HepG2 (cell line): ENCODE data around the gene C1QTNF12. TPM values are rescaled to one million over a fixed set of nuclear protein-coding genes. Genes with fewer than 3 reads are reported as not detected.

Experiments
- ARID3A ChIP-seq: IDR thresholded peaks from 2 replicates; pipeline ENCODE4 v1.6.1; 2012; ENCODE audit warnings: low read depth, low read length, improper control_type of control experiment
- ARNTL ChIP-seq: sonication (generic); formaldehyde crosslinking; IDR thresholded peaks from 2 replicates; pipeline ENCODE4 v1.4.0; 2020; ENCODE audit warnings: mild to moderate bottlenecking, missing genetic modification reagents
- CENPX ChIP-seq: sonication (generic); formaldehyde crosslinking; IDR thresholded peaks from 2 replicates; pipeline ENCODE4 v1.9.0; 2021; ENCODE audit warnings: mild to moderate bottlenecking, missing genetic modification reagents, moderate library complexity
- GABPA ChIP-seq, 2 experiments: IDR thresholded peaks; 2 replicates each; pipeline ENCODE4 v1.6.1; 2011 to 2016; ENCODE audit warnings: low read depth in 2 of 2, low read length in 1 of 2, missing biosample characterization in 1 of 2, missing genetic modification characterization in 1 of 2
- HOXA7 ChIP-seq: sonication (generic); formaldehyde crosslinking; IDR thresholded peaks from 2 replicates; pipeline ENCODE4 v1.8.1; 2022; ENCODE audit warnings: mild to moderate bottlenecking, missing genetic modification reagents, moderate library complexity
- MAFG ChIP-seq: sonication (generic); formaldehyde crosslinking; IDR thresholded peaks from 2 replicates; pipeline ENCODE4 v1.5.1; 2020; ENCODE audit warnings: mild to moderate bottlenecking, missing genetic modification reagents
- NFYB ChIP-seq: sonication (generic); formaldehyde crosslinking; IDR thresholded peaks from 2 replicates; pipeline ENCODE4 v1.4.0; 2020; ENCODE audit warnings: missing genetic modification reagents
- PREB ChIP-seq: sonication (generic); formaldehyde crosslinking; IDR thresholded peaks from 2 replicates; pipeline ENCODE4 v1.4.0; 2020; ENCODE audit warnings: missing genetic modification reagents
- ZBTB8A ChIP-seq: sonication (generic); formaldehyde crosslinking; IDR thresholded peaks from 2 replicates; pipeline ENCODE4 v1.4.0; 2020; ENCODE audit warnings: mild to moderate bottlenecking, low read depth, missing genetic modification reagents, borderline replicate concordance
- ZIK1 ChIP-seq: sonication (generic); formaldehyde crosslinking; IDR thresholded peaks from 2 replicates; pipeline ENCODE4 v1.5.0; 2020; ENCODE audit warnings: mild to moderate bottlenecking, low read depth, missing genetic modification reagents, borderline replicate concordance
- ZNF232 ChIP-seq: sonication (generic); formaldehyde crosslinking; IDR thresholded peaks from 2 replicates; pipeline ENCODE4 v1.4.0; 2020; ENCODE audit warnings: missing genetic modification reagents, borderline replicate concordance
- ZNF274 ChIP-seq: sonication (generic); formaldehyde crosslinking; IDR thresholded peaks from 2 replicates; pipeline ENCODE4 v1.5.1; 2020; ENCODE audit warnings: mild to moderate bottlenecking, missing genetic modification reagents
- ZNF296 ChIP-seq: sonication (generic); formaldehyde crosslinking; conservative IDR thresholded peaks from 2 replicates; pipeline ENCODE4 v1.5.0; 2020; ENCODE audit warnings: mild to moderate bottlenecking, missing genetic modification reagents
- ZNF317 ChIP-seq: sonication (generic); formaldehyde crosslinking; IDR thresholded peaks from 2 replicates; pipeline ENCODE4 v1.5.0; 2020; ENCODE audit warnings: mild to moderate bottlenecking, missing genetic modification reagents
- ZNF572 ChIP-seq: sonication (generic); formaldehyde crosslinking; IDR thresholded peaks from 2 replicates; pipeline ENCODE4 v1.5.1; 2020; ENCODE audit warnings: mild to moderate bottlenecking, missing genetic modification reagents
- ZNF704 ChIP-seq: sonication (generic); formaldehyde crosslinking; IDR thresholded peaks from 2 replicates; pipeline ENCODE4 v1.8.1; 2023; ENCODE audit warnings: mild to moderate bottlenecking, inconsistent platforms, moderate library complexity, missing genetic modification reagents, borderline replicate concordance
- ZNF737 ChIP-seq: sonication (generic); formaldehyde crosslinking; IDR thresholded peaks from 2 replicates; pipeline ENCODE4 v1.5.0; 2020; ENCODE audit warnings: missing genetic modification reagents, mild to moderate bottlenecking, borderline replicate concordance
- ZNF747 ChIP-seq: sonication (generic); formaldehyde crosslinking; IDR thresholded peaks from 2 replicates; pipeline ENCODE4 v1.8.1; 2023; ENCODE audit warnings: missing genetic modification reagents, mild to moderate bottlenecking, borderline replicate concordance
- ZNF782 ChIP-seq: sonication (generic); formaldehyde crosslinking; IDR thresholded peaks from 2 replicates; pipeline ENCODE4 v1.4.0; 2020; ENCODE audit warnings: missing genetic modification reagents, mild to moderate bottlenecking, borderline replicate concordance
- polyA plus RNA-seq, 8 experiments: library from polyadenylated mRNA; depleted of rRNA in 3 of 8; stranded (reverse) in 7 of 8; unstranded in 1 of 8; fragments of >200 nt; fragmentation: Illumina TruSeq in 4 of 8; extraction: Trizol in 4 of 8; gene quantifications; 2 replicates each; pipeline versions ENCODE4 v1.2.1 to v1.2.3, GENCODE V29; 2011 to 2016; ENCODE audit warnings: low read depth in 4 of 8, missing spikeins in 1 of 8, mixed read lengths in 1 of 8; ENCODE audit not compliant: insufficient read depth in 1 of 8
- total RNA-seq, 5 experiments: library from RNA; depleted of rRNA; stranded (reverse); fragments of >200 nt; fragmentation: Illumina TruSeq; extraction: Trizol; gene quantifications; 2 replicates each; pipeline ENCODE4 v1.2.3, GENCODE V29; 2016; ENCODE audit warnings: low read depth in 1 of 5
- TF ChIP-seq, protein P1 (sequence below): sonication (generic); formaldehyde crosslinking; conservative IDR thresholded peaks from 2 replicates; pipeline ENCODE4 v1.4.0; 2020; ENCODE audit warnings: missing genetic modification reagents
- TF ChIP-seq, protein P2 (sequence below): sonication (generic); formaldehyde crosslinking; IDR thresholded peaks from 2 replicates; pipeline ENCODE4 v1.4.0; 2020; ENCODE audit warnings: missing genetic modification reagents
- TF ChIP-seq, protein P3 (sequence below): sonication (generic); formaldehyde crosslinking; IDR thresholded peaks from 2 replicates; pipeline ENCODE4 v1.4.0; 2020; ENCODE audit warnings: low read depth, mild to moderate bottlenecking, missing genetic modification reagents

C1QTNF12 gene
- total and polyA plus RNA-seq, 2 of the 13 experiments (the other 11 are each of a cell fraction or from before 2014, with no cell fraction given), result 0.18 to 0.64 TPM

GRCh38 chr1:1272341-1273208 lies 26.1 kb upstream of the C1QTNF12 start (continued):
- TF ChIP-seq, protein P1, sequence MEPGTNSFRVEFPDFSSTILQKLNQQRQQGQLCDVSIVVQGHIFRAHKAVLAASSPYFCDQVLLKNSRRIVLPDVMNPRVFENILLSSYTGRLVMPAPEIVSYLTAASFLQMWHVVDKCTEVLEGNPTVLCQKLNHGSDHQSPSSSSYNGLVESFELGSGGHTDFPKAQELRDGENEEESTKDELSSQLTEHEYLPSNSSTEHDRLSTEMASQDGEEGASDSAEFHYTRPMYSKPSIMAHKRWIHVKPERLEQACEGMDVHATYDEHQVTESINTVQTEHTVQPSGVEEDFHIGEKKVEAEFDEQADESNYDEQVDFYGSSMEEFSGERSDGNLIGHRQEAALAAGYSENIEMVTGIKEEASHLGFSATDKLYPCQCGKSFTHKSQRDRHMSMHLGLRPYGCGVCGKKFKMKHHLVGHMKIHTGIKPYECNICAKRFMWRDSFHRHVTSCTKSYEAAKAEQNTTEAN (CRISPR knock-in tag), result no peak
- TF ChIP-seq ZNF747 (CRISPR knock-in tag), result no peak
- TF ChIP-seq, protein P2, sequence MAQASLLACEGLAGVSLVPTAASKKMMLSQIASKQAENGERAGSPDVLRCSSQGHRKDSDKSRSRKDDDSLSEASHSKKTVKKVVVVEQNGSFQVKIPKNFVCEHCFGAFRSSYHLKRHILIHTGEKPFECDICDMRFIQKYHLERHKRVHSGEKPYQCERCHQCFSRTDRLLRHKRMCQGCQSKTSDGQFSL, result no peak
- TF ChIP-seq HOXA7 (CRISPR knock-in tag), result no peak
- TF ChIP-seq ZBTB8A, result no peak
- TF ChIP-seq GABPA (IDR thresholded peaks at IDR 0.05; ENCODE audit: low read depth, low read length), result no peak
- TF ChIP-seq GABPA (CRISPR knock-in tag; IDR thresholded peaks at IDR 0.05; ENCODE audit: low read depth), result no peak; the same call in 1 of the 2 replicates
- no peak for TF ChIP-seq NFYB
- TF ChIP-seq ZNF782 (CRISPR knock-in tag), result 0 out of 2 replicates have a peak, but pooled peaks have one; percentile 64
- no peak for TF ChIP-seq ZNF274
- TF ChIP-seq ZIK1 (CRISPR knock-in tag), result no peak
- no peak for TF ChIP-seq PREB (CRISPR knock-in tag)
- no peak for TF ChIP-seq ZNF232 (CRISPR knock-in tag)
- TF ChIP-seq ZNF296, result no peak
- TF ChIP-seq ARNTL, result 0 out of 2 replicates have a peak, but pooled peaks have one; percentile 18
- TF ChIP-seq, protein P3, sequence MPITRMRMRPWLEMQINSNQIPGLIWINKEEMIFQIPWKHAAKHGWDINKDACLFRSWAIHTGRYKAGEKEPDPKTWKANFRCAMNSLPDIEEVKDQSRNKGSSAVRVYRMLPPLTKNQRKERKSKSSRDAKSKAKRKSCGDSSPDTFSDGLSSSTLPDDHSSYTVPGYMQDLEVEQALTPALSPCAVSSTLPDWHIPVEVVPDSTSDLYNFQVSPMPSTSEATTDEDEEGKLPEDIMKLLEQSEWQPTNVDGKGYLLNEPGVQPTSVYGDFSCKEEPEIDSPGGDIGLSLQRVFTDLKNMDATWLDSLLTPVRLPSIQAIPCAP, result no peak
- no peak for TF ChIP-seq ZNF317
- TF ChIP-seq ZNF737 (CRISPR knock-in tag), result 0 out of 2 replicates have a peak, but pooled peaks have one; percentile 25
- no peak for TF ChIP-seq CENPX (CRISPR knock-in tag)
- no peak for TF ChIP-seq ARID3A
- no peak for TF ChIP-seq ZNF704 (CRISPR knock-in tag)
- no peak for TF ChIP-seq MAFG (CRISPR knock-in tag)
- 0 out of 2 replicates have a peak, but pooled peaks have one; percentile 20 for TF ChIP-seq ZNF572 (CRISPR knock-in tag)
